Trophoblast cell (in vitro differentiated cells and primary cell): Measurements from ENCODE around the gene GRIA2.

Source experiments
- DNase-seq, 2 donors: peaks; one replicate each; pipeline ENCODE4 v3.0.0-alpha.2; 2016
- H2AFZ ChIP-seq: 2 replicates; pipeline ENCODE4 v1.6.1; 2013; ENCODE audit warnings: low read length, moderate library complexity, mild to moderate bottlenecking; ENCODE audit not compliant: insufficient read depth, poor library complexity
- H2AK5ac ChIP-seq: 2 replicates; pipeline ENCODE4 v1.6.1; 2013; ENCODE audit warnings: mild to moderate bottlenecking, low read length
- H2BK120ac ChIP-seq: 2 replicates; pipeline ENCODE4 v1.6.1; 2013; ENCODE audit warnings: low read length, mild to moderate bottlenecking, moderate library complexity; ENCODE audit not compliant: insufficient read depth, poor library complexity
- H2BK12ac ChIP-seq: 2 replicates; pipeline ENCODE4 v1.6.1; 2013; ENCODE audit warnings: mild to moderate bottlenecking, low read length, moderate library complexity
- H2BK5ac ChIP-seq: 2 replicates; pipeline ENCODE4 v1.6.1; 2013; ENCODE audit warnings: low read length, low read depth, moderate library complexity, mild to moderate bottlenecking; ENCODE audit not compliant: poor library complexity
- H3K14ac ChIP-seq: 2 replicates; pipeline ENCODE4 v1.6.1; 2013; ENCODE audit warnings: mild to moderate bottlenecking, low read length
- H3K18ac ChIP-seq: 2 replicates; pipeline ENCODE4 v1.6.1; 2013; ENCODE audit warnings: mild to moderate bottlenecking, low read length
- H3K23ac ChIP-seq: 2 replicates; pipeline ENCODE4 v1.6.1; 2013; ENCODE audit warnings: low read length
- H3K27ac ChIP-seq: 2 replicates; pipeline ENCODE4 v1.5.1; 2013; ENCODE audit warnings: low read depth, mild to moderate bottlenecking, inconsistent platforms, low read length, moderate library complexity
- H3K27me3 ChIP-seq: 2 replicates; pipeline ENCODE4 v1.6.1; 2013; ENCODE audit warnings: inconsistent platforms, mild to moderate bottlenecking, low read length, moderate library complexity; ENCODE audit not compliant: insufficient read depth
- H3K36me3 ChIP-seq, 2 experiments: 1 replicate in 1 of 2; 2 replicates in 1 of 2; pipeline ENCODE4 v1.6.1; 2013; ENCODE audit warnings: low read length in 2 of 2, mild to moderate bottlenecking in 2 of 2, moderate library complexity in 1 of 2; ENCODE audit not compliant: insufficient read depth in 2 of 2, control insufficient read depth in 1 of 2
- H3K4ac ChIP-seq: 2 replicates; pipeline ENCODE4 v1.6.1; 2013; ENCODE audit warnings: low read depth, mild to moderate bottlenecking, low read length, moderate library complexity
- H3K4me1 ChIP-seq, 2 experiments: 1 replicate in 1 of 2; 2 replicates in 1 of 2; pipeline ENCODE4 v1.6.1; 2013; ENCODE audit warnings: low read length in 2 of 2, mild to moderate bottlenecking in 2 of 2, moderate library complexity in 1 of 2; ENCODE audit not compliant: insufficient read depth in 2 of 2, control insufficient read depth in 1 of 2
- H3K4me2 ChIP-seq: 2 replicates; pipeline ENCODE4 v1.6.1; 2013; ENCODE audit warnings: inconsistent platforms, mild to moderate bottlenecking, low read length, moderate library complexity
- H3K4me3 ChIP-seq: 2 replicates; pipeline ENCODE4 v1.5.1; 2013; ENCODE audit warnings: mild to moderate bottlenecking, low read depth, low read length, inconsistent platforms
- H3K79me1 ChIP-seq: one replicate; pipeline ENCODE4 v1.6.1; 2013; ENCODE audit warnings: low read length
- H3K79me2 ChIP-seq: 2 replicates; pipeline ENCODE4 v1.6.1; 2013; ENCODE audit warnings: low read length, mild to moderate bottlenecking; ENCODE audit not compliant: control insufficient read depth, insufficient read depth, poor library complexity
- H3K9ac ChIP-seq: 2 replicates; pipeline ENCODE4 v1.6.1; 2013; ENCODE audit warnings: mild to moderate bottlenecking, low read length
- H3K9me3 ChIP-seq: 2 replicates; pipeline ENCODE4 v1.6.1; 2013; ENCODE audit warnings: low read depth, mild to moderate bottlenecking, control low read depth, inconsistent platforms, low read length; ENCODE audit not compliant: insufficient read depth
- H4K12ac ChIP-seq: 2 replicates; pipeline ENCODE4 v1.6.1; 2013; ENCODE audit warnings: low read depth, mild to moderate bottlenecking, low read length, moderate library complexity
- H4K8ac ChIP-seq: 2 replicates; pipeline ENCODE4 v1.6.1; 2013; ENCODE audit warnings: low read depth, mild to moderate bottlenecking, low read length, moderate library complexity
- H4K91ac ChIP-seq: one replicate; pipeline ENCODE4 v1.6.1; 2013; ENCODE audit warnings: low read depth, mild to moderate bottlenecking, low read length, moderate library complexity
- WGBS: extraction: QIAGEN DNeasy Blood & Tissue Kit; methylation state at CpG from one replicate; pipeline ENCODE4 v1.1.7; 2013; ENCODE audit warnings: missing lambda C conversion rate; ENCODE audit not compliant: insufficient read length, insufficient coverage; ENCODE audit errors: extremely low coverage; 5-methylcytosine and 5-hydroxymethylcytosine counted together

Gene GRIA2

DNA sequence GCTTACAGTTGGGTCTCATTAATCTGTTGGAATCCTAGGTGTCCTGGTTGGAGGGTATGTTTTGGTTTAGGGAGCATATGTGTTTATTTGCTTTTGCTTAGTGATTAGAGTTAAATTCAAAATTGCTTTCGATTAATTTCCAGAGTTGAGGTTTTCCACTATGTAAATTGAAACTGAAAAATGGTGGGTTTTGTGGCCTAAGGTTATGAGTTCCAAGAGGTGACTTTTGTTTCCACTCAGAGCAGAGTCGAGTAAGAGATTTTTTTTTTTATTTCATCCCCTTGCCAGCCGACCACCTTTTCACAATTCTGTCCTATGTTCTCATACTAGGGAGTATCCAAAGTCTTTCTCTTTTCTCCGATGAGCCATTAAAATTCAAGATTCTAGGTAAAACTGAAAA lies 66.9 kb downstream of the GRIA2 start:
- Histone ChIP-seq H3K4me2 (no peak overlapping the region), H3K27me3 (no peaks in the 10 kb centered on the region), H3K23ac (no peak overlapping the region)

GRCh38 chr4:157290622-157291021 lies 70.1 kb downstream of the GRIA2 start:
- Histone ChIP-seq H4K91ac (no peak overlapping the region), H4K8ac (no peak overlapping the region), H2BK12ac (no peak overlapping the region), H3K4me1 (no peaks in the 10 kb centered on the region), H3K27ac (no peak overlapping the region), H2AK5ac (no peak overlapping the region), H3K14ac (no peak overlapping the region), H3K27me3 (no peaks in the 10 kb centered on the region), H2BK120ac (no peak overlapping the region), H2AFZ (no peak overlapping the region), H3K4me3 (no peak overlapping the region), H3K9ac (no peak overlapping the region), H3K9me3 (no peaks in the 10 kb centered on the region), H4K12ac (no peak overlapping the region), H3K36me3 (no peaks in the 10 kb centered on the region), H3K79me2 (no peaks in the 10 kb centered on the region), H3K18ac (no peak overlapping the region), H3K23ac (no peak overlapping the region), H3K4ac (no peak overlapping the region), H2BK5ac (no peak overlapping the region), H3K4me2 (no peak overlapping the region), H3K79me1 (no peaks in the 10 kb centered on the region)
- WGBS, result no CpG with 5 or more reads among the region's 3 CpGs
- no peak for DNase-seq

More for the DNA sequence above, 66.9 kb downstream of the GRIA2 start:
- H3K36me3 ChIP-seq, result no peaks in the 10 kb centered on the region
- H2AK5ac ChIP-seq, result no peak overlapping the region
- no peak overlapping the region for H2BK5ac ChIP-seq
- DNase-seq, result no peak
- H3K4me3 ChIP-seq, result no peak overlapping the region
- no peaks in the 10 kb centered on the region for H3K79me2 ChIP-seq
- no peak overlapping the region for H3K27ac ChIP-seq
- no peak overlapping the region for H3K4ac ChIP-seq
- H2BK12ac ChIP-seq, result no peak overlapping the region
- no peak overlapping the region for H3K9ac ChIP-seq
- no CpG with 5 or more reads among the region's 4 CpGs for WGBS
- H2BK120ac ChIP-seq, result no peak overlapping the region
- H3K18ac ChIP-seq, result no peak overlapping the region
- no peaks in the 10 kb centered on the region for H3K79me1 ChIP-seq
- no peak overlapping the region for H4K91ac ChIP-seq
- H3K4me1 ChIP-seq, result no peaks in the 10 kb centered on the region
- H2AFZ ChIP-seq, result no peak overlapping the region
- H3K14ac ChIP-seq, result no peak overlapping the region
- H4K12ac ChIP-seq, result no peak overlapping the region
- no peaks in the 10 kb centered on the region for H3K9me3 ChIP-seq
- H4K8ac ChIP-seq, result no peak overlapping the region

DNA sequence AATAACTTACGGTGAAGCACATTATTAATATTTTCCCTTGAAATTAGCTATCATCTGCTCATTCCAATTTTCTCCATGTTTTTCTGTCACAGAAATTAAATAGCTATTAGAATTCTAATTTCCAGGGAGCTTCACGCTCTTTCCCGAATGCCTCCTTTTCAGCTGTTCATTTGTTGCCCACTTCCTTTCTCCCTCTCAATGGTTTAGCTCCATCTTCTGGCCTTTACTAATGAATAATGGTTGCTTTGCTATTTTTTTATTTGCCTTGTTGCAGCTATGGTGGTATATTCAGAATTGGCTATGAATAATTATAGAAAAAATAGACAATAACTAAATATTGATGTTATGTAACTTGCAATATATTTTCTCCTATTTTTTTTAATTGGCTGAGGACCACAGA lies 70.5 kb downstream of the GRIA2 start:
- Histone ChIP-seq H3K27ac (no peak overlapping the region), H3K9ac (no peak overlapping the region), H3K4me1 (no peaks in the 10 kb centered on the region), H3K4ac (no peak overlapping the region), H4K91ac (no peak overlapping the region), H3K79me2 (no peaks in the 10 kb centered on the region), H4K8ac (no peak overlapping the region), H2BK12ac (no peak overlapping the region), H3K9me3 (no peaks in the 10 kb centered on the region), H3K23ac (no peak overlapping the region), H3K27me3 (no peaks in the 10 kb centered on the region), H2BK5ac (no peak overlapping the region), H2BK120ac (no peak overlapping the region), H3K4me2 (no peak overlapping the region), H3K18ac (no peak overlapping the region), H2AK5ac (no peak overlapping the region), H3K4me3 (no peak overlapping the region), H3K79me1 (no peaks in the 10 kb centered on the region), H3K36me3 (no peaks in the 10 kb centered on the region), H3K14ac (no peak overlapping the region), H2AFZ (no peak overlapping the region), H4K12ac (no peak overlapping the region)
- WGBS, result no CpG with 5 or more reads among the region's 3 CpGs
- no peak for DNase-seq

GRCh38 chr4:157293673-157294072 lies 73.1 kb downstream of the GRIA2 start:
- Histone ChIP-seq H2AK5ac (no peak overlapping the region), H3K18ac (no peak overlapping the region), H3K4me1 (no peaks in the 10 kb centered on the region), H3K36me3 (no peaks in the 10 kb centered on the region), H3K4ac (no peak overlapping the region), H3K4me3 (no peak overlapping the region), H4K8ac (no peak overlapping the region), H3K27ac (no peak overlapping the region), H3K23ac (no peak overlapping the region), H3K4me2 (no peak overlapping the region), H2BK120ac (no peak overlapping the region), H2BK5ac (no peak overlapping the region), H3K14ac (no peak overlapping the region), H2BK12ac (no peak overlapping the region), H2AFZ (no peak overlapping the region), H3K27me3 (no peaks in the 10 kb centered on the region), H3K79me2 (no peaks in the 10 kb centered on the region), H3K9me3 (no peaks in the 10 kb centered on the region), H3K79me1 (no peaks in the 10 kb centered on the region), H3K9ac (no peak overlapping the region), H4K91ac (no peak overlapping the region), H4K12ac (no peak overlapping the region)
- no peak for DNase-seq
- no CpG with 5 or more reads among the region's 4 CpGs for WGBS
